Gastrocnemius medialis (tissue), 4 donors: Measurements from ENCODE around the gene PABPN1L.

Experiments
- POLR2A ChIP-seq, 2 donors: fragments of 450-650 bp; IDR thresholded peaks; one replicate each; pipeline ENCODE4 v1.6.1; 2017; ENCODE audit warnings: antibody characterized with exemption in 2 of 2, mild to moderate bottlenecking in 2 of 2, moderate library complexity in 2 of 2
- TF ChIP-seq, protein P1 (sequence below), 5 experiments: fragments of 450-650 bp in 3 of 5; fragments of 200-600 bp in 2 of 5; sonication (generic) in 2 of 5; IDR thresholded peaks in 4 of 5; conservative IDR thresholded peaks in 1 of 5; 1 replicate in 4 of 5; 2 replicates in 1 of 5; pipeline ENCODE4 v1.5.1; 2016 to 2019; ENCODE audit warnings: antibody characterized with exemption in 5 of 5, mild to moderate bottlenecking in 3 of 5, moderate library complexity in 3 of 5

DNA sequence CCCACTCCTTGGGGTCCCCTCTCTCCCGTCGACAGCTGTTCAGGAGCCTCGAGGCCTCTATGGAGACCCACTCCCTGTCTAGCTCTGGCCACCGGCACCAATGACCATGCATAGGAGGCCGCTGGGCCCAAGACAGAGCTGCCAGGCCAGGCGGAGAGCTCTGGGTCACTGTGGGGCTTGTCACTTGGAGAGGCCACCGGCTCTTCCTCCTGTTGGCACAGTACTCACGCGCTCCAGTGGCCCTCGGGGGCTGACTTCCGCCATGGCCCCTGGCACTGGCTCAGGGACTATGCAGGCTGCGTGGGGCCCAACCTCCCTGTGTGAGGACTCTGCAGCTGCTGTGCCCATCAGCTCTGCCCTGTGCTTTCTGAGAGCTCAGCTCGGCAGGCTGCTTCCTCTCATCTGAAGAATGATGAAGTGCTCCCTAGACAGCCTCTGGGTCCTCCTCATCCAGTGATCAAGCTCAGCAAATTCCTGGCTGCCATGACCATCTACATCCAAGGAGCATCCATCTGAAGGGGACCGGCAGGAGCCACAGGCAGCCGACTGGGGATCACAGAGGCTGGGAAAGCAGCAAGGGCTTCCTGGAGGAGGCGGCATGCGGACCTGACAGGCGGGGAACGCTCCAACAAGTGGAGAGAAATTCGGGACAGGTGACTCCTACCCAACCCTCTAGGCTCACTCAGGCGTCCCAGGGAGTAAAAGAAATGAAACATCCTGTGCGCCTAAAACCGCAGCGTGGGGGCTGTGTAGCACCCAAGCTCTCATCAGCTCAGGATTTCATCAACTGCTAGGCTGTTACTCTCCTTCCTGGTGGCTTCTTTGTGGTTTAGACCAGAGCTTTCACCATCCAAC lies 26.5 kb downstream of the PABPN1L start:
- TF ChIP-seq, protein P1, sequence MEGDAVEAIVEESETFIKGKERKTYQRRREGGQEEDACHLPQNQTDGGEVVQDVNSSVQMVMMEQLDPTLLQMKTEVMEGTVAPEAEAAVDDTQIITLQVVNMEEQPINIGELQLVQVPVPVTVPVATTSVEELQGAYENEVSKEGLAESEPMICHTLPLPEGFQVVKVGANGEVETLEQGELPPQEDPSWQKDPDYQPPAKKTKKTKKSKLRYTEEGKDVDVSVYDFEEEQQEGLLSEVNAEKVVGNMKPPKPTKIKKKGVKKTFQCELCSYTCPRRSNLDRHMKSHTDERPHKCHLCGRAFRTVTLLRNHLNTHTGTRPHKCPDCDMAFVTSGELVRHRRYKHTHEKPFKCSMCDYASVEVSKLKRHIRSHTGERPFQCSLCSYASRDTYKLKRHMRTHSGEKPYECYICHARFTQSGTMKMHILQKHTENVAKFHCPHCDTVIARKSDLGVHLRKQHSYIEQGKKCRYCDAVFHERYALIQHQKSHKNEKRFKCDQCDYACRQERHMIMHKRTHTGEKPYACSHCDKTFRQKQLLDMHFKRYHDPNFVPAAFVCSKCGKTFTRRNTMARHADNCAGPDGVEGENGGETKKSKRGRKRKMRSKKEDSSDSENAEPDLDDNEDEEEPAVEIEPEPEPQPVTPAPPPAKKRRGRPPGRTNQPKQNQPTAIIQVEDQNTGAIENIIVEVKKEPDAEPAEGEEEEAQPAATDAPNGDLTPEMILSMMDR (IDR thresholded peaks at IDR 0.05 in 4 of 5, conservative IDR thresholded peaks at IDR 0.05 in 1 of 5), result no peak
- TF ChIP-seq POLR2A (IDR thresholded peaks at IDR 0.05), result no peak
